ENCODE data around the gene LMBR1.

GRCh38 chr7:156783864-156784263, 109.1 kb downstream of the LMBR1 start:
- no peak for TF ChIP-seq CTCF (IDR thresholded peaks at IDR 0.05; ENCODE audit: insufficient read depth, low read length, poor library complexity, severe bottlenecking)
- no peak for TF ChIP-seq EZH2phosphoT487 (conservative IDR thresholded peaks at IDR 0.05; ENCODE audit: low read length)
